HG03280 (cell line): ENCODE data around the gene CDK19.
"Not testable (repeated sequence)": the region's sequence is repeated elsewhere in the genome, so short reads cannot be mapped to it uniquely, and the experiment has no call there.

Experiments
- ATAC-seq: cut with Tn5 transposase; IDR thresholded peaks from one replicate; pipeline ENCODE4 v1.9.1; 2021; ENCODE audit warnings: mild to moderate bottlenecking, moderate library complexity; ENCODE audit not compliant: unreplicated experiment

Gene CDK19

DNA sequence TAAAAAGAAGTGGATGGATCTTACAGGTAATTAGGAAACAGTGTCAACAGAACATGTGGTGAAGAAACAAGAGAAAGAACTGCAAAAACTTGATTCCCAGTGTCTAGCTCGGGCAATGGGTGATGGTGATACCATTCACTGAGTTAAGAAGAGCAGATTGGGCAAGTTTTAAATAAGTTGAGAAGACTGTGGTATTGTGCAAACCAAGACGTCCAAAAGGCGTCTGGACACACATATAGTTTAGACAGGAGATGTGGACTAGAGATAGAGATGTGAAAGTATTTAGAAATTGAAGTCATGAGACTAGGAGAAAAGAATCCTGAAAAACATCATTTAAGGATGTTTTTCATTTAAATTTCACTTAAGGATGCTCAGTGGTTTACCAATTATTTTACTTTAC is 53.9 kb downstream of the CDK19 start:
- ATAC-seq: no peak

DNA sequence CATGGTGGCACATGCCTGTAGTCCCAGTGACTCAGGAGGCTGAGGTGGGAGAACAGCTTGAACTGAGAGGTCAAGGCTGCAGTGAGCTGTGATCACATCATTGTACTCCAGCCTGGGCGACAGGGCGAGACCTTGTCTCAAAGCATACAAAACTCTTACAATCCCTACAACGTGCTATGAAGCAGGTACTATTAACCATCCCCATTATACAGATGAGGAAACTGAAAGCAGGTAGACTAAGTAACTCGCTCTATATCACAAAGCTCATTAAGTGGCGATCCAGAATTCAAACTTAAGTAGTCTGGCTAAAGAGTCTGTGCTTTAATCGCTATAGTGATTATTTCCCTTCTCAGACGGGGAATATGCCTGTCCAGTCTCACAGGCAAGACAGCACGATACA is 54.7 kb downstream of the CDK19 start:
- ATAC-seq: no peak

DNA sequence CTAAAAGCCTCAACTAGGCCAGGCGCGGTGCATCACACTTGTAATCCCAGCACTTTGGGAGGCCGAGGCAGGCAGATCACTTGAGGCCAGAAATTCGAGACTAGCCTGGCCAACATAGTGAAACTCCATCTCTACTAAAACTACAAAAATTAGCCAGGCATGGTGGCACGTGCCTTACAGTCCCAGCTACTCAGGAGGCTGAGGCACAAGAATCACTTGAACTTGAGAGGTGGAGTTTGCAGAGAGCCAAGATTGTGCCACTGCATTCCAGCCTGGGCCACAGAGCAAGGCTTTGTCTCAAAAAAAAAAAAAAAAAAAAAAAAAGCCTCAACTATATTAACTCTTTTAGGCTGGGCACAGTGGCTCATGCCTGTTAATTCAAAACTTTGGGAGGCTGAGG is 55.2 kb downstream of the CDK19 start:
- ATAC-seq: not testable (repeated sequence)

- no peak for ATAC-seq
Observed at GRCh38 chr6:110757926-110758325, 57.3 kb downstream of the CDK19 start.

DNA sequence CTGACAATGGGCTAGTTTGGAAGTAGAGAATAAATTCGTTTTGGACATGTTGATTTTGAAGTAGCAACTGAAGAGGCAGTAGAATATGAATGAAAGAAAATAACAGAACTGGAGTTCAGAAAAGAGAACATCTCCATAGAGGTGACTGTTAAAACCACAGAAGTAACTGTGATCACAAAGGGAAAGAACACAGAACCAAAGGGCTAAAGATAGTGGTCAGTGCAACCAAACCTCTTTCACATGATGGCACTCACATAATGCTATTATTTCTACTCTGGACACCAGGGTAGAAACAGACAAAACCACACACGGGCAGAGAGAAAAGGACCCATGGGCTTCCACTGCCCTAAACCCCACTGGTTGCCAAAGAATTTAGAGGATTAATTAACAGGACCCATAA is 58.5 kb downstream of the CDK19 start:
- ATAC-seq: no peak

- no peak for ATAC-seq
Observed at GRCh38 chr6:110755411-110755834, 59.8 kb downstream of the CDK19 start.

GRCh38 chr6:110753936-110754668 is 61.2 kb downstream of the CDK19 start:
- not testable (repeated sequence) for ATAC-seq

- no peak for ATAC-seq
Observed at GRCh38 chr6:110748453-110748852, 66.8 kb downstream of the CDK19 start.

DNA sequence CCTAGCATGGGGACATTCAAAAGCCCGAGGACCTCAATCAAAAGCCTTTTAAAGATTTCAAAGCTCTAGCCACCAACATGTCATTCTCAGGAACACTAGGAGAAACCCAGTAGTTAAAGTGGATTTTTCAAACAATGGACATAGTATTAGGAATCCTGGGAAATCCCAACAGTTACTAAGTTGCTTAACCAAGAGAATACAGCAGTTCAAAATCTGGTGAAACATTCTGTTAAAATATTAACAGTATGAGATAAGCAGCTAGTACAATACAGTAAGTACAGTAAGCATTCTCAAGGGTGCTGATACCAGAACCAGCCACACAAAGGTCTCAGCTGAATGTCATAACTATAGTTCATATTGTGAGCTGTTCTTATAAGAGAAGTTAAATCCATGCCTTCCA is 68.6 kb downstream of the CDK19 start:
- ATAC-seq: no peak

DNA sequence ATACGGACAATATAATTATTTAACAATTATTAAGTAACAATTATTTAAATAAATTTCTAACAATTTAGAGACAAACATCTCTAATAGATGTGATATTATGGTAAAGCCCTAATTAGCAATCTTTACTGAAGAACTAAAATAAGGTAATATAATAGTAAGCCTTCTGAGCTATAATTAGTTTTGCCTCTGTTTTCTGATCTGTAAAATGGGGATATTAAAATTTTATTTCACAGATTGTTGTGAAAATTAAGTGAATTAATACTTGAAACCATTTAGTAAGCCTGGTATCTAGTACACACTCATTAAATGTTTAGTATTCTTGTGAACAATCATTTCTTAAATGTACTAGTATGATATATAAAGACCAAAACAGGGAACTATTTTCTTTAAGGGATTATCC is 70.3 kb downstream of the CDK19 start:
- no peak for ATAC-seq

- not testable (repeated sequence) for ATAC-seq
Observed at GRCh38 chr6:110742552-110742951, 72.7 kb downstream of the CDK19 start.

GRCh38 chr6:110741517-110741916 is 73.8 kb downstream of the CDK19 start:
- no peak for ATAC-seq

- no peak for ATAC-seq
Observed at GRCh38 chr6:110738899-110739365, 76.3 kb downstream of the CDK19 start.

DNA sequence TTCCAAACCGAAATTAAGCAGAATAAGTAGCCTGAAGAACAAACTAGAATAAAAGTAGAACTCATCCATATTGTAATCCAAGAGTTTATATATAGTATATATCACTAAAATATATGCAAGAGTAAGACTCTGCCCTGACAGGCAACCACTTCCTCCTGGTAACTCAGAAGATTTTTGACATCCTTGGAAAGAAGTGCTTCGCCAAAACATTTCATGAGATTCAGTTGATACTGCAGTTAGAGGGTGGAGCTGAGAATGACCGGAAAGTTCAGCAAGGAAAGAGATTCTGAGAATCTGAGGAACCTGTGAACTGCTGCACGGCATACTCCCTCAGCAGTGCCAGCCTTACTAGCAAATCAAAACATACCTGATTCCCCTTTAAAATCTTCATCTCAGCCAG is 79.6 kb downstream of the CDK19 start:
- no peak for ATAC-seq

GRCh38 chr6:110731898-110732297 is 83.4 kb downstream of the CDK19 start:
- ATAC-seq: no peak

DNA sequence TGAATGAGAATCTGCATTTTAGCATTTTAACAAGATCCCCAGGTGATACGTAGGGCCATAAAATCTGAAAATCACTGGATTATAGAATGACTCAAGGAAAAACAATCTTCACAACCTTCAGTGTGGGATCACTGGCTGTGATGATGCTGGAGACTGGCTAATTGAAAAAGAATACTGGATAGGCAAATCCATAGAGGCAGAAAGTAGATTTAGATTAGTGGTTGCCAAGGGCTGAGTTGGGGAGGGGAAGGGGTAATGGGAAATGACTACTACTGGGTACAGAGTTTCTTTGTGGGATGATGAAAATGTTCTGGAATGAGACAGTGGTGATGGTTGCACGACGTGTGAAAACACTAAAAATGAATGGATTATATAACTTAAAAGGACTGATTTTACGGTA is 84.1 kb downstream of the CDK19 start:
- no peak for ATAC-seq

DNA sequence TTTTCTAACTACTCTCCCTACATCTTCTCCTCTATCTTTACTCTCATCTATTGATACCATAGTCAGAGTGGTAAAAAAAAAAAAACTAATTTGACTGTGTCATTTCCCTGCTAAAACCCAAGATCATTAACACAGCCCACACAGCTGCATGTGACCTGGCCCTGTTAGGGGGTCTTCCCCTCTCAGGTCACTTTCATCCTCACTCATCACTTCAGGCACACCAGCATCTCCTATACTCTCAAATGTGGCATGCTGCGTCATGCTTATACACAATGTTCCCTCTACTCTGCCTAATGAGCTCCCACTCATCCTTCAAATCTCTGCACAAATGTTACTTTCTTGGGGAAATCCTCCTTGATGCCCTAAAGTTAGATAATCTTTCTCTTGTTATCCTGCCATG is 86.8 kb downstream of the CDK19 start:
- ATAC-seq: peak; percentile 44

DNA sequence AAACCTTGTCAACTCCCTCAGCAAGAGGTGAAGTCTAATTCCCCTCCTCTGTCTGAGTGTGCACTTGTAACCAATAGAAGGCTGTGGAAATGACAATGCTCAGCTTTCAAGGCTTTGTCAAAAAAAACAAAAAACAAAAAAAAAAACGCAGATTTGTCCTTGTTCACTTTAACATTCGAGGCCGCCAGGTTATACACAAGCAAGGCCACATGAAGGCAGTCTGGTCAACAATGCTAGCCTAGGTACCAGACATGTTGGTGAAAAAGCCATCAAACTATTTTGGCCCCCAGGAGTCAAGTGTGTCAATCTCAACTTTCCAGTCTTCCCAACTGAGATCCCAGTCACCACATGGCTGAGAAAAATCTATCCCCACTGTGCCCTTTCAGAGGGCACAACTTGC is 92.3 kb downstream of the CDK19 start:
- ATAC-seq: no peak

DNA sequence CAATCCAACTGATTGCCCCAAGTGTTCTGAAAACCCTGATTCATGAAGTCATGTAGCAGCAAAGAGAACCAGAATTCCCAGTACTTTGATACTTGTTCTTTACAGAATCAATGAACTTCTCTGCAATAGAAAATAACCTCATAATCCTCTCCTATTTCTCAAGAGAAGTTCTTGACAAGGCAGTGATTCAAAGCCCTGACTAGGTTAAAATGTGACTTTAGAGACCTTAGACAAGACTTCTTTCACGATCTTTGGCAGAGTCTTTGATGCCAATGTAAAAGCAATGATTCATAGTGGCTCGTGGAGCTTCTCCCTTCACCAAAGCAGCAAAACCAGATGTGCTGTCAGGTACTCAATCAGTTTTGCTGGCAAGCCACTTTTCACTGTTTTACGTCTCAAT is 95.2 kb downstream of the CDK19 start:
- no peak for ATAC-seq

GRCh38 chr6:110719601-110720000 is 95.7 kb downstream of the CDK19 start:
- not testable (repeated sequence) for ATAC-seq

GRCh38 chr6:110714143-110714542 is 101.1 kb downstream of the CDK19 start:
- no peak for ATAC-seq

DNA sequence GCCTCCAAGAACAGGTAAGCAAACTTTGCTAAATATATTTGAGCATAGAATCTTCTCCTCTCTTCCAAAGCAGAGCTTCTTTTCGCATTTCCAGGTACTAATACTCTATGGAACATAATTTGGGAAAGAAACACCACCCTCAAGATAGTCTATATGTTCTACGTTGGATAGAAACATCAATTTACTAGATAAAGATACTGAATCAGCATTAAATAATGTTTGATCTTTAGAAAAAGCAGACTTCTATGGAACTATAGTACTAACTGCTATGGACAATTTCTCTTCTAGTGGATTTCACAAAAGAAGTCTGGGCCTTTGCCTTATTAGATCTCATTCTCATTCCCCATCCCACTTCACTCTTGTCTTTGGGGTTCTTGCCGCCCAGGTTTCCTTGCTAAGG is 103.0 kb downstream of the CDK19 start:
- no peak for ATAC-seq

- ATAC-seq: no peak
Observed at GRCh38 chr6:110710115-110710514, 105.2 kb downstream of the CDK19 start.
